ENCODE measurements around the gene GP5.

DNA sequence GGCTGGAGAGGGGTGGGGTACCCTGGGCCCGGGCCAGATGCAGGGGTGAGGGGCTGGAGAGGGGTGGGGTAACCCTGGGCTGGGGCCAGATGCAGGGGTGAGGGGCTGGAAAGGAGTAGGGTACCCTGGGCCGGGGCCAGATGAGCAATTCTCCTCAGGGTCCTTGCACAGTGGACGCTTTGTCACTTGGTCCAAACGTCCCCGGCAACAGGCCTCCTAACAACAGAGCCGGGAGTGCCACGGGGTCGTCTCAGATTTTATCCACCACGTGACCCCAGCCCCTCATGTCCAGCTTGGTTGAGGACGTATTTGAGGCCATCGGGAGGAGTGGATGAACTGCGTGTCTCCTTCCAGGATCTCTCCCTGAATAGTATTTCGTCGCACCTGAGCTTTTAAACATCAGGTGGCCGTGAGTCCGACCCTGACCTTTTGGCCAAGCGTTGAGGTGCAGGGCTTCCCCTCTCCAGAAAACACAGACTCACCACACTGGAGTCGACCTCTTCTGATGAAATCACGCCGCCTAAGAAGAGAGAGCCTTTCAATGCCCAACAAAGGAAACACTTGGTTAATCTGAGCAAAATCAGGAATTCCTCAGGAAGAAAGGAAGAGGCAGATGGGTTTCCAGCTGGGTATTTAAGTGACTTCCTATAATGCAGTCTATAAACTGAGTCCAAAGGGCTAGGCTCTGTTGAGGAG lies 16.7 kb downstream of the GP5 start:
- TF ChIP-seq YY1 (IDR thresholded peaks at IDR 0.05; ENCODE audit: insufficient read depth, insufficient read length) (no peak), ZNF274 (IDR thresholded peaks at IDR 0.05; ENCODE audit: low read depth, low read length) (no peak)
